Right renal pelvis (tissue), 4 donors: ENCODE results near the gene RAPGEF6. TPM values are rescaled to one million over a fixed set of nuclear protein-coding genes. Genes with fewer than 3 reads are reported as not detected.
A peak's percentile ranks its signal among the peaks of the same experiment; 100 is the strongest.
"Not testable (repeated sequence)": the region's sequence is repeated elsewhere in the genome, so short reads cannot be mapped to it uniquely, and the experiment has no call there.

Source experiments
- DNase-seq, 4 donors: peaks; one replicate each; pipeline ENCODE4 v3.0.0-alpha.2; 2013; ENCODE audit warnings: low read depth in 4 of 4, low spot score in 3 of 4, missing footprints in 1 of 4
- polyA plus RNA-seq, 4 donors: library from polyadenylated mRNA; unstranded; fragments of 120-200 nt; gene quantifications; one replicate each; pipeline ENCODE4 v1.2.1, GENCODE V29; 2013; ENCODE audit not compliant: insufficient read length in 4 of 4

The RAPGEF6 gene
- polyA plus RNA-seq, 4 donors = 14.1 to 15.3 (median 14.6) TPM

DNA sequence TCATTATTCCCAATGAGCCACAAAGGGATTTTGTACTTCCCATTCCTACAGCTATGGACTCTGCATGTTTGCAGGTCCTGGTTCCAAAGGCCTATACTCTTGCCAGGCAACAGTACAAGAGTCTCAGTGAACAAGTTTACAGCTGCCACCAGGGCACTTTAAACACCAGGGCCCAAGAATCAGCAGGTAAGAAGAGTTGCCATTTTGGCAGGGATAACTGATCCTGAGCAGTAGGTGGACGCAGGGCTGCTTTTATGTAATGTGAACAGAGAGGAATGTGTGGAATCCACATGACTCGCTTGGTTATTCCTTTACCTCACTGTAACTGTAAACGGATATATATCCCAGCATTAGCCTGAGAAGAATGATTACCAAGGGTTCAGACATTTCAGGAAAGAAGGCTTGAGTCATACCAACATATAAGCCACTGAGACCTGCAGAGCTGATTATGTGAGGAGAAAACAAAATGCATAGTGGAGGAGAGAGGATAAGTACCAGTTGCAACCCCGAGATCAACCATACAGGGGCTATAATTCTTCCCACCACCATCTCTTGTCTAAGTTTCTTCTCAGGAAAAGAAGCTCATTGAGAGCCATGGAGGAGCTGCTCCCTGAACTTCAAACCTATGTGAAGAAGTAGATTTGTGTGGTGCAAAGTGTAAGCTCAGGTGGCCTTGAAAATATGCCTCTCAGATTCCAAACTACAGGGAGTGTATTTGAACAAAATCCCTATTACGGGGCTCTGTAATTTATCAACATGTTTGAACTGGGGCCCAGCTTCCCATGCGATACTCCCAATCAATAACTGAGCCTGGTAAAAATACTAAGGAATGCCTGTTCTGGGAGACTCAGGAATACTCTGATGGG lies 24.6 kb downstream of the RAPGEF6 start:
- DNase-seq = peak in 1 of 4 donors; percentile 5

DNA sequence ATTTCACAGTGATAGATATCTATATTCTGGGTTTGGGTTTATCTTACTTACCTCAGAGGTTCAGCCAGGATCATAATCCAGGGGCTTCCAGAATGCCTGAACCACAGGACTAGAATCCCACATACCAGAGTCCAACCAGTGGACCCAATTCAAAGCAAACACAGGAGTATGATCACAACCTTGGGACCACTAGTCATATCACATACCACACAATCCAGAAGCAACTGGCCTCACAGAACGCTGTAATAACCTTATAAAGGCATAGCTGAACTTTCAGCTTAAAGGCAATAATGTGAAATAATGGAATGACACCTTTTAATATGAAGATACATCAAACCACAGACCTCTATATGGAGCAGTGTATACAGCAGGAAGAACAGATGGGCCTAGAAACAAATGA lies 25.3 kb downstream of the RAPGEF6 start:
- no peak for DNase-seq

DNA sequence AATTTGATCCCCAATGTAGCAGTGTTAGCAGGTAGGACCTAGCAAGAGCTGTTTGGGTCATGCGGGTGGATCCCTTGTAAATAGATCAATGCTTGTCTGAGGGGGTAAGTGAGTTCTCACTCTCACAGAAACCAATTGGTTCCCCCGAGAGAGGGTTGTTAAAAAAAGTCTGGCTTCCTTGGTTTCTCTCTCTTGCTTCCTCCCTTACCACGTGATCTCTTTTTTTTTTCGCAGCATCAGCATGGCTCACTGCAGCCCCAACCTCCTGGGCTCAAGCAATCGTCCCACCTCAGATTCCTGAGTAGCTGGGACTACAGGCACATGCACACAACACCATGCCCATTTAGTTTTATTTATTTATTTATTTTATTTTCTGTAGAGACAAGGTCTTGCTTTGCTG lies 26.4 kb downstream of the RAPGEF6 start:
- no peak for DNase-seq

DNA sequence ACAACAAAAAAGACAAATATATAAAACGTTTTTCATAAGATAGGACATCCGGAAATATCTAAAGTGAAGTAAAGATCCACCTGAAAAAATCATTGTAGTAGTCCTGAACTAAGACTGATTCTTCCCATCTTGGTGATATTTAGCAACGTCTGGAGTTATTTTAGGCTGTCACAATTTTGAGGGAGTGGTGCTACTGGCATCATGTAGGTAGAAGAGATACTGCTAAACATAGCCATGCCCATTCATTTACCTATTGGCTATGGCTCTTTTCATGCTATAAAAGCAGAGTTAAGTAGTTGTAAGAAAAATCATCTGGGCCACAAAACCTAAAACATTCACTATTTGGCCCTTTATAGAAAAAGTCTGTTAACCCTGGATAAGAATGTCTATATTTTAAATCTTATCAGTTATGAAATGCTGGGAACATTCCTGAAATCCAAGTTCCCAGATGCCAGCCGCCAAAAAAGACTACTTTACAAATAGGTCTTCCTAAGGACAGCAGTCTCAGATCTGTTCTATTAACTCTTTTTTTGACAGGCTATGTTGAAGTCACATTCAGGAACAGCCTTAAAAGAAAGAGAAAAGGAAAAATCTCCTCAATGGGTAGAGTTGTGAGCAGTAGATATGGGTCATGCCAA lies 27.0 kb downstream of the RAPGEF6 start:
- no peak for DNase-seq

DNA sequence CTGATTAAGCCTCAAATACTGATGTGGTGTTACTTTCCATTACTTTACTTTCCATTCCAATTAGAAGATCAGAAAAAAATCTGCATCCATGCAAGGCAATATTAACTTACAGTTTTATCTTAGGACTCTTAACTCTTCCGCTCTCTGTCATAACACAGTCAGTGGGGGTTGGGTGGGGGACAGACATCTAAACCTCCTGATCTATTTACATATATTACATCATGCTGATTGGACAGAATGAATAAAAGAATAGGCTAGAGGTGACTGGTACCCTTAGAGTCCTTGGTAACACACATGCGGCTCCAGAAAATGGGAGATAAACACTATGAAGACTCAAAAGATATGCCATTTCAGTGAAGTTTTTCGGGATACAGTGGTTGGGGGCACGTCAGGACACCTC lies 27.6 kb downstream of the RAPGEF6 start:
- no peak for DNase-seq

DNA sequence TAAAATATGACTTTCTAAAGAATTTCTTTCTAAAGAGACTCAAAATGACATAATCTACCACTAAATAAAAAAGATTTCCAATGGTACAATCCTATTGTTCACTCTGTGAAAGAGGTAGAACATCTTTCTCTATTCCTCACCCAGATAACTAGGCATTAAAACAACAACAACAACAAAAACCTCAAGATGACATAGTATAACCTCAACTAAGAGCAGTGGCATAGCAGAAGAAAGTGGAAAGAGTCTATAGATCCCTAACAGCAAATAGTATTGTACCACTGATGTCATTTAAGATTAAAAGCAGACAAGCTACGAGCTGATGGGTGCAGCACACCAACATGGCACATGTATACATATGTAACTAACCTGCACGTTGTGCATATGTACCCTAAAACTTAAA lies 29.9 kb downstream of the RAPGEF6 start:
- no peak for DNase-seq

DNA sequence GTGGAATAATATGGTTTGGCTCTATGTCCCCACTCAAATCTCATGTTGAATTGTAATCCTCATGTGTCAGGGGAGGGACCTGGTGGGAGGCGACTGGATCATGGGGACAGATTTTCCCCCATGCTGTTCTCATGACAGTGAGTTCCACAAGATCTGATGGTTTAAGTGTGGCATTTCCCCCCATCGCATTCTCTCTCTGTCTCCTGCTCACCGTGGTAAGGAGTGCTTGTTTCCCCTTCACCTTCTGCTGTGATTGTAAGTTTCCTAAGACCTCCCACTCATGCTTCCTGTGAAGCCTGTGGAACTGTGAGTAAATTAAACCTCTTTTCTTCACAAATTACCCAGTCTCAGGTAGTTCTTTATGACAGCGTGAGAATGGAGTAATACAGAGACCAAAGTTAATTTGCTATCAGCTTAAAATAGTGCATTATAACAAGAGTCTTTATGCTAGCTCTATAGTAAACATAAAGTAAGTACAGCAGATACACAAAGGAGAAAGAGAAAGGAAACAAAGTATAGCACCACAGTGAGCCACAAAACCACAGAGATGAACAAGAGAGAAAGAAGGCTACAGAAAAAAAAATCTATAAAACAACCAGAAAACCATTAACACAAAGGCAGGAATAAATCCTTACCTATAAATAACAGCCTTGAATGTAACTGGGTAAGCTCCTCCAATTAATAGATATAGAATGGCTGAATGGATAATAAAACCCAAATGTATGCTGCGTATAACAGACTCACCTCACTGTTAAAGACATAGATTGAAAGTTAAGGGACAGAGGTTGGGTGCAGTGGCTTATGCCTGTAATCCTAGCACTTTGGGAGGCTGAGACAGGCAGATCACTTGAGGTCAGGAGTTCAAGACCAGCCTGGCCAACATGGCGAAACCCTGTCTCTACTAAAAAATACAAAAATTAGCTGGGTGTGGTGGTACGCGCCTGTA lies 39.7 kb downstream of the RAPGEF6 start:
- DNase-seq = no peak

DNA sequence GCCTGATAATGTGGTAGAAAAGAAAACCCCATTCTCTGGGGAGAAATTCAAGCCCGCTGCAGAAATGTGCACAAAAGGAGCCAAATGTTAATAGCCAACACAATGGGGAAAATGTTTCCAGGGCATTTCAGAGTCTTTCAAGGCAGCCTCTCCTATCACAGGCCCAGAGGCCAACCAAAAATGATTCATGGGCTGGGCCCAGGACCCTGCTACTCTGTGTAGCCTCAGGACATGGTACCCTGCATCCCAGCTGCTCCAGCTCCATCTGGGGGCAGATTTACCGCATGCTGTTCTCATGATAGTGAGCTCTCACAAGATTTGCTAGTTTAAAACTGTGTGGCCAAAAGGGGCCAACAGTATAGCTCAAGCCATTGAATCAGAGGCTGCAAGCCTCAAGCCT lies 41.1 kb downstream of the RAPGEF6 start:
- no peak for DNase-seq

DNA sequence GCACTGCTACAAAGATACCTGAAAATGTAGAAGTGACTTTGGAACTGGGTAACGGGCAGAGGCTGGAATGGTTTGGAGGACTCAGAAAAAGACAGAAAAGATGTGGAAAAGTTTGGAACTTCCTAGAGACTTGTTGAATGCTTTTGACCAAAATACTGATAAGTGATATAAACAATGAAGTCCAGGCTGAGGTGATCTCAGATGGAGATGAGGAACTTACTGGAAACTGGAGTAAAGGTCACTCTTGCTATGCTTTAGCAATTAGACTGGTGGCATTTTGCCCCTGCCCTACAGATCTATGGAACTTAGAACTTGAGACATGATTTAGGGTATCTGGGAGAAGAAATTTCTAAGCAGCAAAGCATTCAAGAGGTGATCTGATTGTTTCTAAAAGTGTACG lies 41.6 kb downstream of the RAPGEF6 start:
- DNase-seq = not testable (repeated sequence)

DNA sequence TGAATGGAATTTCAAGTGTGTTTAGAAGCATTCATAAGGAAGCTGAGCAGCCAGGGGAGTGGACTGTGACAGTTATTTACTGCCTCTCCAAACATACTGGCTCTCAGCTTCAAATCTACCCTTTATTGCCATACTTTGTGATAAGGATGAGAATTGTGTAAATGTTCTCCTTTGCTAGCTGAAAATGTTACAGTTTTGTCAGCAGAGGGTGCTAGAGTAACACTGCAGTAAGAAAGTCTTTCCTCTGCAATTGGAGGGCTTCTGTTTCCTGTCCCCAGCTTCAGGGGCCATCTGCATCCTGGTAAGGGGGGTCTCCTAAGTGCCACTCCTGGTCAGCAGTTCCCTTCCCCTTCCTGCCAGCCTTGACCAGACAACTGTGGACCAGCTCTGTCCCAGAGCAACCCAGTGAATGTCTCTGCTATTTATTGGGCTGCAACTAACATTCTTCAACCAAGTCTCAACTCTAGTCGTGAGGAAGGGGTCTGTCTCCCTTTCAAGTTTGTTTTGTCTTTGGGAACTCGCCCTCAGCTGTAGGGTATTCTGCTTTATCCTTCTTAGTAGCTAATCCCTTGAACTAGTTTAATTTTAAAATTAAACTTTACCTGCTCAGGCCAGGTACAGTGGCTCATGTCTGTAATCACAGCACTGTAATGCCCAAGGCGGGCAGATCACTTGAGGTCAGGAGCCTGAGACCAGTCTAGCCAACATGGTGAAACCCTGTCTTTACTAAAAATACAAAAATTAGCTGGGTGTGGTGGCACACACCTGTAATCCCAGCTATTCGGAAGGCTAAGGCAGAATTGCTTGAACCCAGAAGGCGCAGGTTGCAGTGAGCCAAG lies 45.3 kb downstream of the RAPGEF6 start:
- peak; percentile 23 to 31 (median 26) for DNase-seq

DNA sequence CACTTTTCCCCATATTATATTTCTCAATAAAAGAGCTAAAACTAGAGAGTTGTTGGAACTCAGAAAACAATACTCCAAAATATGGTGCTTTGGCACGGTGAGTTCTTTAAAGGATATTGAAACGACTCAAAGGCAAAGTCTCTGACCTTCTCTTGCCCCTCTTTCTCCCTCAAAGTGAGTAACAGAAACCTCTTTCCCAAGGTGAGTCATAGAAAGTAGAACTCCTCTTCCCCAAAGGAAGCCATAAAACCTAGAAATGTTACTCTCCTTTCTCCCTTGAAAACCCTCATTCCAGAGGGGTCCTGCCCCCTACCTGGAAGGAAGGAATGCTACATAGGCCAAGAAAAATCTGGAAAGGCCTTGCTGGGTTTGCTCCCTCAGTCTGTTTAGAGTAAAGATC lies 47.5 kb downstream of the RAPGEF6 start:
- DNase-seq = no peak

DNA sequence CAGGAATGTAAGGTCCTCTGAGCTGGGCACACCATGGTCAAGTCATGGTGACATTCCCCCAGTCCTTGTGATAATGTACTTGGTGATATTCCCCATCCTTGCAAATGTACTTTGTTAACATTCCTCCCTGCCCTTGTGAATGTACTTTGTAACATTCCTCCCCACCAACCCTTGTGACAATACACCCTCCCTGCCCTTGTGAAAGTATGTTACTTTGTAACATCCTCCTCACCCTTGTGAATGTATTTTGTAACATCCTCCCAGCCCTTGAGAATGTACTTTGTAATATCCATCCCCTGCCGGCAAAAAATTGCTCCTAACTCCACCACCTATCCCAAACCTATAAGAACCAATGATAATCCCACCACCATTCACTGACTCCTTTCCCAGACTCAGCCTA lies 53.3 kb downstream of the RAPGEF6 start:
- DNase-seq = no peak

DNA sequence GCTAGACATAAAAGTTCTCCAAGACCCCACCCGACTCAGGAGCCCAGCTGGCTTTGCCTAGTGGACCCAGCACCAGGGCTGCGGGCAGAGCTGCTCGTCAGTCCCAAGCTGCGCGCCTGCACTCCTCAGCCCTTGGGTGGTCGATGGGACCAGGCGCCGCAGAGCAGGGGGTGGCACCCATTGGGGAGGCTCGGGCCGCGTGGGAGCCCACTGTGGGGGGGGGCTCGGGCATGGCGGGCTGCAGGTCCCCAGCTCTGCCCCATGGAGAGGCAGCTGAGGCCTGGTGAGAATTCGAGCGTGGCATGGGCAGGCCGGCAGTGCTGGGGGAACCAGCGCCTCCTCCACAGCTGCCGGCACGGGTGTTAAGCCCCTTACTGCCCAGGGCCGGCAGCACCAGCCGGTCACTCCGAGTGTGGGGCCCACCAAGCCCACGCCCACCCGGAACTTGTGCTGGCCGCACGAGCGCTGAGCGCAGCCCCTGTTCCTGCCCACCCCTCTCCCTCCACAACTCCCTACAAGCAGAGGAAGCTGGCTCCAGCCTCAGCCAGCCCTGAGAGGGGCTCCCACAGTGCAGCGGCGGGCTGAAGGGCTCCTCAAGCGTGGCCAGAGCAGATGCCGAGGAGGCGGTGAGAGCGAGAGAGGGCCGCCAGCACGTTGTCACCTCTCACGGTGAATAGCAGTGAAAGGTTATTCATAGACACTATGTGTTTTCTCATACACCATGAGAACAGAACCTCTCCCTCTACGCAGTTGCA lies 54.9 kb downstream of the RAPGEF6 start:
- DNase-seq = no peak

DNA sequence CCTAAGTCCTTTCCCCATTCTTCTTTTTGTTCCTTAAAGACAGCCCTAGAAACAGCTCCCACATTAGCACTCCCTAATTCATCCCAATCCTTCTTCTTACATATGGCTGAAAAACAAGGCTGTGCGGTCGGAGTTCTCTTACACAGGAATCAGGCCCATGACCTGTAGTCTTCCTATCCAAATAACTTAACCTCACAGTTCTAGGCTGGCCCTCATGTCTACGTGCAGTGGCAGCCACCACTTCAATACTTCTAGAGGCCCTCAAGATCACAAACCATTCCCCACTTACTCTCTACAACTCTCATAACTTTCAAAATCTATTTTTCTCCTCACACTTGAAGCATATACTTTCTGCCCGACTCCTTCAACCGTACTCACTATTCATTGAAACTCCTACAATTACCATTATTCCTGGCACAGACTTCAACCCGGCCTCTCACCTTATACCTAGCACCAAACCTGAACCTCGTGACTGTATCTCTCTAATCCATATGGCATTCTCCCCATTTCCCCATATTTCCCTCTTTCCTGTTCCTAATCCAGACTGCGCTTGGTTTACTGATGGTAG lies 59.3 kb downstream of the RAPGEF6 start:
- no peak for DNase-seq

DNA sequence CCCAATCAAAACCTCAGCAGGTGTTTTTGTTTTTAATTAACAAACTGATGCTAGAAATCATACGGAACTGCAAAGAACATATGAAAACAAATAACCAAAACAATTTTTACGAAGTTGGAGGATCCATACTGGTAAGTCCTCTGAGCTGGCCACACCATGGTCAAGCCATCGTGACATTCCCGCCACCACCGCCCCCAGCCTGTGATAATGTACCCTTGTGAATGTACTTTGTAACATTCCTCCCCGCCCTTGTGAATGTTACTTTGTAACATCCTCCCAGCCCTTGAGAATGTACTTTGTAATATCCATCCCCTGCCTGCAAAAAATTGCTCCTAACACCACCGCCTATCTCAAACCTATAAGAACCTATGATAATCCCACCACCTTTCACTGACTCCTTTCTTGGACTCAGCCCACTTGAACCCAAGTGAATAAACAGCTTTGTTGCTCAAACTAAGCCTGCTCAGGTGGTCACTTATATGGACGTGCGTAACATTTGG lies 63.3 kb downstream of the RAPGEF6 start:
- DNase-seq = no peak

DNA sequence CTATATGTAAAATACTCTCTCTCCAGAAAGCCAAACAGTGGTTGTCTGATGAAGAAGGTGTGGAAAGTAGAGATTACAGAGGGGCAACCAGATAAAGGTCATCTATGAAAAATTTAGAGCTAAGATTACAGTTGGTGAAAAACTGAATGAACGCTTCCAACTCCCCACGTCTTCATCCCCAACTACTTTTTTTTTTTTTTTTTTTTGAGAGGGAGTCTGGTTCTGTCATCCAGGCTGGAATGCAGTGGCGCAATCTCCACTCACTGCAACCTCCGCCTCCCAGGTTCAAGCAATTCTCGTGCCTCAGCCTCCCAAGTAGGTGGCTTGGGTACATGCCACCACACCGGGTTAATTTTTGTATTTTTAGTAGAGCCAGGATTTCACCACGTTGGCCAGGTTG lies 64.3 kb downstream of the RAPGEF6 start:
- no peak for DNase-seq

DNA sequence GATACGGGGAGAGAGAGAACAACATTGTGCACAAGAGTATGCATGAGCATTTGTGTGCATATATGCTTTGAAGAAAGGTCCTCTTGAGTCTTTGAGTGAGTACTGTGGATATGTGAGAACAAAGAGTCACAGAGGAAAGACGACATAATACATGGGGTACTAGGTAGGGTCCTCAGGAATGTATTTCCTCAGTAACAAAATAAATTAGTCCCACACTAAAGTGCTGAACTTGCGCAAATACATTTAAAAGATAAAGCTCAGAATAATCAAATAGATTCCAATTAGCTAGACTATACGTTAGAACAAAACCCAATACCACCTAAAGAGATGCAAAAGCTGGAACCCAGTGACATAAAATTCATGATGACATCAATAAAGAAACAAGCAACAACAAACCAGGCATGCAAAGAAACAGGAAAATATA lies 70.8 kb downstream of the RAPGEF6 start:
- DNase-seq = no peak

DNA sequence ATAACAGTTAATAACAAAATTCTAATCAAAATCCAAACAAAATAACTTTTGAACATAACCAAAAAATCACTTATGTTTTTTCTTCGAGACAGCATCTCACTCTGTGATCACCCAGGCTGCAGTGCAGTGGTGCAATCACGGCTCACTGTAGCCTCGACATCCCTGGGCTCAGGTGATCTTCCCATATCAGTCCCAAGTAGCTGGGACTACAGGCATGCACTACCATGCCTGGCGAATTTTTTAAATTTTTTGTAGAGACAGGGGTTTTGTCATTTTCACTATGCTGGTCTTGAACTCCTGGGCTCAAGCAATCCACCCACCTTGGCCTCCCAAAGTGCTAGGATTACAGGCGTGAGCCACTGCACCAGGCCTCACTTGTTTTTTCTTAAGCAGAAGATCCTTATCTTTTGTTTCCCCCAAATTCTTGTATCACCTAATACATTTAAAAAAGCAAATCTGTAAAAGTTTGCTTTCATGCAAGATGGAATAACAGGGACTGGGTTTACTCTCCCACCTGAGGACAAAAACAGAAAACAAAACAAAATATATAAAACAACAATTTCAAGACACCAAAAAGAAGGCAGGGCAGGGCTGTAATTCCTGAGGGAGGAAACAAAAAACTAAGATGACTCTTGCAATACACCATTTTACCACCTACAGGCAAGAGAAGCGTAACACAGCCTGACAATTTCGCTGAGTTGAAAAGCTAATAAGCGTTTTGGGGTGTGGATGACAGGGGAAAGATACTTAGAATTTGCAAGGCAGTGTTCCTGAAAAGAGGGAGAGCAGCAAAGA lies 71.4 kb downstream of the RAPGEF6 start:
- DNase-seq = no peak
